MM.1S (cell line): ENCODE results near the gene ELL.
A peak's percentile ranks its signal among the peaks of the same experiment; 100 is the strongest.

Experiments used
- DNase-seq: peaks from one replicate; pipeline ENCODE4 v3.0.0-alpha.2; 2015
- H2AFZ ChIP-seq: fragments of 300-600 bp; sonication (generic); 2 replicates; pipeline ENCODE4 v1.6.0; 2016; ENCODE audit warnings: antibody characterized with exemption, low read length
- H3F3A ChIP-seq: fragments of 300-600 bp; sonication (generic); 2 replicates; pipeline ENCODE4 v1.6.1; 2016; ENCODE audit warnings: mild to moderate bottlenecking, antibody characterized with exemption, low read length, moderate library complexity, mixed read lengths; ENCODE audit not compliant: insufficient read depth
- H3K27ac ChIP-seq: fragments of 300-600 bp; sonication (generic); 2 replicates; pipeline ENCODE4 v1.5.1; 2016; ENCODE audit warnings: mild to moderate bottlenecking, low read length
- H3K27me3 ChIP-seq: fragments of 300-600 bp; sonication (generic); replicated peaks from 2 replicates; pipeline ENCODE4 v1.6.0; 2016; ENCODE audit warnings: low read length; ENCODE audit not compliant: insufficient read depth
- H3K36me3 ChIP-seq: fragments of 300-600 bp; sonication (generic); replicated peaks from 2 replicates; pipeline ENCODE4 v1.6.1; 2016; ENCODE audit warnings: mild to moderate bottlenecking, low read length, mixed read lengths; ENCODE audit not compliant: insufficient read depth
- H3K4me1 ChIP-seq: fragments of 300-600 bp; sonication (generic); 2 replicates; pipeline ENCODE4 v1.6.1; 2016; ENCODE audit warnings: low read length, mixed read lengths
- H3K4me2 ChIP-seq: fragments of 300-600 bp; sonication (generic); 2 replicates; pipeline ENCODE4 v1.6.0; 2016; ENCODE audit warnings: low read depth, low read length
- H3K4me3 ChIP-seq: fragments of 300-600 bp; sonication (generic); 2 replicates; pipeline ENCODE4 v1.5.1; 2016; ENCODE audit warnings: low read length, mixed read lengths
- H3K79me2 ChIP-seq: fragments of 300-600 bp; sonication (generic); 2 replicates; pipeline ENCODE4 v1.6.1; 2016; ENCODE audit warnings: mixed run types, low read length, mixed read lengths
- H3K9ac ChIP-seq: fragments of 300-600 bp; sonication (generic); 2 replicates; pipeline ENCODE4 v1.6.1; 2016; ENCODE audit warnings: low read length, mixed read lengths
- H3K9me2 ChIP-seq: fragments of 300-600 bp; sonication (generic); replicated peaks from 2 replicates; pipeline ENCODE4 v1.6.1; 2016; ENCODE audit warnings: mild to moderate bottlenecking, low read length, mixed read lengths; ENCODE audit not compliant: insufficient read depth
- H3K9me3 ChIP-seq: fragments of 300-600 bp; sonication (generic); replicated peaks from 2 replicates; pipeline ENCODE4 v1.6.1; 2016; ENCODE audit warnings: mild to moderate bottlenecking, low read length, mixed read lengths; ENCODE audit not compliant: insufficient read depth
- H4K20me1 ChIP-seq: fragments of 300-600 bp; sonication (generic); 2 replicates; pipeline ENCODE4 v1.6.1; 2016; ENCODE audit warnings: mild to moderate bottlenecking, low read length, moderate library complexity, mixed read lengths; ENCODE audit not compliant: insufficient read depth
- CTCF ChIP-seq: fragments of 300-600 bp; sonication (generic); IDR thresholded peaks from 2 replicates; pipeline ENCODE4 v1.5.1; 2016; ENCODE audit warnings: antibody characterized with exemption, low read length, mixed read lengths
- EZH2 ChIP-seq: fragments of 300-600 bp; sonication (generic); optimal IDR thresholded peaks from 2 replicates; pipeline ENCODE3; 2017; ENCODE audit warnings: low read depth, mild to moderate bottlenecking, antibody characterized with exemption, low read length, mixed read lengths
- EZH2phosphoT487 ChIP-seq: fragments of 300-600 bp; sonication (generic); IDR thresholded peaks from 2 replicates; pipeline ENCODE4 v1.6.1; 2018; ENCODE audit warnings: antibody characterized with exemption, low read length

Gene ELL

GRCh38 chr19:18543814-18544475 is 22.1 kb upstream of the ELL start:
- Histone ChIP-seq H2AFZ (peak overlapping the region; percentile 91), H3K79me2 (peaks cover 8% of the 10 kb centered on the region; the same call in 1 of the 2 replicates), H3K9ac (peak overlapping the region; percentile 74), H3K4me1 (peaks cover 7% of the 10 kb centered on the region), H3F3A (no peaks in the 10 kb centered on the region), H3K9me3 (no peaks in the 10 kb centered on the region), H3K27ac (peak overlapping the region; percentile 61; the same call in 1 of the 2 replicates), H3K9me2 (no peaks in the 10 kb centered on the region), H3K4me2 (peak overlapping the region; percentile 85), H3K27me3 (no peaks in the 10 kb centered on the region), H3K4me3 (peak overlapping the region; percentile 66), H3K36me3 (no peaks in the 10 kb centered on the region), H4K20me1 (no peaks in the 10 kb centered on the region)
- TF ChIP-seq CTCF, result peak; percentile 41; the same call in 1 of the 2 replicates
- no peak for TF ChIP-seq EZH2phosphoT487
- peak; percentile 94 for DNase-seq

GRCh38 chr19:18542941-18543813 is 21.3 kb upstream of the ELL start, which contains the start of gene FKBP8:
FKBP8 (minus strand) TSS chr19:18543573; CDS start chr19:18541970, 1,603 bp downstream.
- Histone ChIP-seq H3K4me2 (peak within 1 kb of the TSS; percentile 85), H4K20me1 (no peaks in the 10 kb centered on the region), H3K27me3 (no peaks in the 10 kb centered on the region), H3K4me3 (peak within 1 kb of the TSS; percentile 69), H3K9me2 (no peaks in the 10 kb centered on the region), H3K4me1 (peaks cover 7% of the 10 kb centered on the region), H3K36me3 (no peaks in the 10 kb centered on the region), H3K79me2 (peaks cover 8% of the 10 kb centered on the region; the same call in 1 of the 2 replicates), H3F3A (no peaks in the 10 kb centered on the region), H3K27ac (peak within 1 kb of the TSS; percentile 61; the same call in 1 of the 2 replicates), H2AFZ (peak within 1 kb of the TSS; percentile 91), H3K9ac (peak within 1 kb of the TSS; percentile 74), H3K9me3 (no peaks in the 10 kb centered on the region)
- DNase-seq, result peak; percentile 93
- TF ChIP-seq EZH2phosphoT487 (no peak), CTCF (no peak), EZH2 (no peak)

GRCh38 chr19:18541992-18542940 is 20.4 kb upstream of the ELL start:
- peak overlapping the region; percentile 54 for H3K9ac ChIP-seq
- H3K9me3 ChIP-seq, result no peaks in the 10 kb centered on the region
- H3K4me1 ChIP-seq, result peaks cover 7% of the 10 kb centered on the region
- no peak overlapping the region for H3K27ac ChIP-seq
- no peaks in the 10 kb centered on the region for H3F3A ChIP-seq
- DNase-seq, result no peak
- no peaks in the 10 kb centered on the region for H4K20me1 ChIP-seq
- peak overlapping the region; percentile 79 for H3K4me2 ChIP-seq
- no peak overlapping the region for H2AFZ ChIP-seq
- H3K9me2 ChIP-seq, result no peaks in the 10 kb centered on the region
- no peaks in the 10 kb centered on the region for H3K27me3 ChIP-seq
- no peaks in the 10 kb centered on the region for H3K36me3 ChIP-seq
- H3K79me2 ChIP-seq, result peaks cover 8% of the 10 kb centered on the region; the same call in 1 of the 2 replicates
- peak overlapping the region; percentile 56 for H3K4me3 ChIP-seq
- no peak for TF ChIP-seq EZH2phosphoT487
- no peak for TF ChIP-seq CTCF
- TF ChIP-seq EZH2, result no peak
